Measurements from ENCODE around the gene KIF16B.

The KIF16B gene

DNA sequence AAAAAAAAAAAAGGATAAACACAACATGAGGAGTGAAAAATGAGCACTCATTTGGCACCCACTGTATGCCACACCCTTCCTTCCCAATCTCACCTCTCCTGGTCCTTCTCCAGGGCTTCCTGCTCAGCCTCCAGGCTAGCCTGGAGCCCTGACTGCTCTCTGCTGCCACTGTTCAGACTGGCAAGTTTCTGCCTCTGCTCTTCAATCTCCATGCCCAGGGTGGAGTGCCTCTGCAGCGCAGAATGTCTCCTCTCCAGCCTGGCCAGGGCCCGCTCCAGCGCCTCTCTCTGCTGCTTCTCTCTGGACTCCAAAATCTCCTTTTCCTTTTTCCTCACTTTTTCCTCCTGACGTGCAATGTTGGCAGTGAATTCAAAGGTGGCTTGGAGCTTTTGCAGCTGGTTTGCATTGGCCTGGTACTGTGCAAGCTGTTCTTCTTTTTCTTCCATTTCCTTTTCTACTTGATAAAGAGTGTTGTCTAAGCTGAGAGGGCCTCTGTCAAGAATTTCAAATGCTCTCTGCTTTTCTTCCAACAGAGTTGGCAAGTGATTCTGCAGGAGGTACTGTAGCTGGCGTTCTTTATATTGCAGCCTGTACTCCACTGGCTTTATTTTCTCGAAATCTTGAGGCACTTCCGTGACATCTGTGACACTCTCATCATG lies 194.4 kb downstream of the KIF16B start:
- H3K9me3 ChIP-seq (ENCODE audit: control insufficient read depth in 1 of 2, low read length in 2 of 2) = no peaks in the 10 kb centered on the region
- H3K4me3 ChIP-seq (ENCODE audit: low read depth in 1 of 2, low read length in 2 of 2) = no peak overlapping the region
- H3K27ac ChIP-seq (ENCODE audit: low read depth, low read length) = no peak overlapping the region
- H3K9ac ChIP-seq (ENCODE audit: low read depth in 1 of 2, low read length in 2 of 2) = no peak overlapping the region
- H3K4me1 ChIP-seq (ENCODE audit: control insufficient read depth in 1 of 2, insufficient read depth in 2 of 2, low read length in 2 of 2) = no peaks in the 10 kb centered on the region
- no peaks in the 10 kb centered on the region for H3K27me3 ChIP-seq (ENCODE audit: control insufficient read depth in 1 of 2, insufficient read depth in 2 of 2, low read length in 2 of 2)
- peaks cover 12 to 47% of the 10 kb centered on the region in 2 donors for H3K36me3 ChIP-seq (ENCODE audit: control insufficient read depth in 1 of 2, insufficient read depth in 2 of 2, low read length in 2 of 2)

GRCh38 chr20:16378122-16378521 lies 195.1 kb downstream of the KIF16B start:
- H3K36me3 ChIP-seq (ENCODE audit: control insufficient read depth in 1 of 2, insufficient read depth in 2 of 2, low read length in 2 of 2) = peaks cover 12 to 44% of the 10 kb centered on the region in 2 donors
- no peaks in the 10 kb centered on the region for H3K4me1 ChIP-seq (ENCODE audit: control insufficient read depth in 1 of 2, insufficient read depth in 2 of 2, low read length in 2 of 2)
- no peak overlapping the region for H3K9ac ChIP-seq (ENCODE audit: low read depth in 1 of 2, low read length in 2 of 2)
- H3K4me3 ChIP-seq (ENCODE audit: low read depth in 1 of 2, low read length in 2 of 2) = no peak overlapping the region
- H3K27ac ChIP-seq (ENCODE audit: low read depth, low read length) = no peak overlapping the region
- H3K27me3 ChIP-seq (ENCODE audit: control insufficient read depth in 1 of 2, insufficient read depth in 2 of 2, low read length in 2 of 2) = no peaks in the 10 kb centered on the region
- no peaks in the 10 kb centered on the region for H3K9me3 ChIP-seq (ENCODE audit: control insufficient read depth in 1 of 2, low read length in 2 of 2)

GRCh38 chr20:16369441-16369840 lies 203.8 kb downstream of the KIF16B start:
- Histone ChIP-seq H3K36me3 (ENCODE audit: control insufficient read depth in 1 of 2, insufficient read depth in 2 of 2, low read length in 2 of 2) (peaks cover 27 to 54% of the 10 kb centered on the region in 2 donors), H3K4me3 (ENCODE audit: low read depth in 1 of 2, low read length in 2 of 2) (no peak overlapping the region), H3K27me3 (ENCODE audit: control insufficient read depth in 1 of 2, insufficient read depth in 2 of 2, low read length in 2 of 2) (no peaks in the 10 kb centered on the region), H3K9me3 (ENCODE audit: control insufficient read depth in 1 of 2, low read length in 2 of 2) (no peaks in the 10 kb centered on the region), H3K27ac (ENCODE audit: low read depth, low read length) (no peak overlapping the region), H3K4me1 (ENCODE audit: control insufficient read depth in 1 of 2, insufficient read depth in 2 of 2, low read length in 2 of 2) (no peaks in the 10 kb centered on the region), H3K9ac (ENCODE audit: low read depth in 1 of 2, low read length in 2 of 2) (no peak overlapping the region)

DNA sequence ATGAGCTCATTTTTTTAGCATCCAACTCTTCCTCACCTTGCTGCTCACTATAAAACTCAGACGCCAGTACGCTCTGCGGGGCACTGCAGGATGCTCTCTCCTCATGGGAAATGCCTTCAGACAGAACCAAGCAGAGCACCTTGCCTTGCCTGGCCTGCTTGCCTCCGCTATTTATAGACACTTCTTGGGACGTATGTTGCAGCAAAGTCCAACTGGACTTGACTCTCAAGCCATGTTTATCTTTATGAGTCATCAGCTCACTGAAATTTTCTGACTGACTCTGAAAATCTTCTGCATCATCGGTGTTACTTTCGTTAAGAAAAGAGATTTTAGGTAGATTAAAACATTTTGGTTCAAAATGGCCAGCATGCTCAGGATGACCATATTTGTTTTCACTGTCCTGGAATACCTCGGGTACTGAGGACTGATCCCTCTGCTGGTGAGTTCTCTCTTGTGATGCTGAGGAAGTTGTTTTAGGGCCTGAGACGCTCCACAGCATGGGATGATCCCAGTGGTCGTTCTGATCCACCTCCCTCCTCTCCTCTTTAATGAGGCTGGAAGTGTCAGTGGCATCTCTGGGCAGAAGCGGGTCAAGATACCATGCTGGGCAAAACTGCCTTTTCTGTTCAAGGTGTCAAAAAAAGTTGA lies 204.5 kb downstream of the KIF16B start:
- no peak overlapping the region for H3K9ac ChIP-seq (ENCODE audit: low read depth in 1 of 2, low read length in 2 of 2)
- H3K27me3 ChIP-seq (ENCODE audit: control insufficient read depth in 1 of 2, insufficient read depth in 2 of 2, low read length in 2 of 2) = no peaks in the 10 kb centered on the region
- H3K4me3 ChIP-seq (ENCODE audit: low read depth in 1 of 2, low read length in 2 of 2) = no peak overlapping the region
- no peak overlapping the region for H3K27ac ChIP-seq (ENCODE audit: low read depth, low read length)
- no peaks in the 10 kb centered on the region for H3K4me1 ChIP-seq (ENCODE audit: control insufficient read depth in 1 of 2, insufficient read depth in 2 of 2, low read length in 2 of 2)
- H3K9me3 ChIP-seq (ENCODE audit: control insufficient read depth in 1 of 2, low read length in 2 of 2) = no peaks in the 10 kb centered on the region
- peaks cover 24 to 49% of the 10 kb centered on the region in 2 donors for H3K36me3 ChIP-seq (ENCODE audit: control insufficient read depth in 1 of 2, insufficient read depth in 2 of 2, low read length in 2 of 2)

DNA sequence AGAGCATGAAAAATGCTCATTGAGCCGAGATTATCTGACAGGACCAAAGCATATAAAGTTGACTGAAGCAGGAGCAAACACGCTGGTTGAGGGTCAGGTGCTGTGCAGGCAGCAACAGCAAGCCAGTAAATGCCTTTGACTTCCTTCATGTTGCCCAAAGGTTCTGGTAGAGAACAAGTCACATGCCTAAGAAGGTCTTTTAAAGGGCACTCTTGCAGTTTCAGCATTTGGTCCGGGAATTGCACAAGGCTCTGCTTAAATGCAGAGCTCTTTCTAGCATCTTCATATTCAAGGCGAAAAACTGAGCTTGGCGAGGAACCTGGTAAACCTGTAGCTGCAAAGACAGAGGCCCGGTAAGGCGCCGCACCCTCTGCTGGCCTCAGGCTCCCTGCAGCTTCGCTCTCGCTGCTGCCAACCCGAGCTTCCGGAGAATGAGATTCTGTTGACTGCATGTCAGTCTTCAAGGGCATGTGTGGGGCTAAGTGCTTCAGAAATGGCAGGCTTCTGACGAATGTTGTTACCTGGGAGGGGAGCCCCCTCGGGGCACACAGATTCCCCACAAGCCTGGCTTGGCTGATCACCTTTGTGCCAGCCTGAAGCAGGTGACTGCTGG lies 205.2 kb downstream of the KIF16B start:
- Histone ChIP-seq H3K4me1 (ENCODE audit: control insufficient read depth in 1 of 2, insufficient read depth in 2 of 2, low read length in 2 of 2) (no peaks in the 10 kb centered on the region), H3K27ac (ENCODE audit: low read depth, low read length) (no peak overlapping the region), H3K9me3 (ENCODE audit: control insufficient read depth in 1 of 2, low read length in 2 of 2) (no peaks in the 10 kb centered on the region), H3K36me3 (ENCODE audit: control insufficient read depth in 1 of 2, insufficient read depth in 2 of 2, low read length in 2 of 2) (peaks cover 24 to 49% of the 10 kb centered on the region in 2 donors), H3K27me3 (ENCODE audit: control insufficient read depth in 1 of 2, insufficient read depth in 2 of 2, low read length in 2 of 2) (no peaks in the 10 kb centered on the region), H3K4me3 (ENCODE audit: low read depth in 1 of 2, low read length in 2 of 2) (no peak overlapping the region), H3K9ac (ENCODE audit: low read depth in 1 of 2, low read length in 2 of 2) (no peak overlapping the region)

- Histone ChIP-seq H3K36me3 (ENCODE audit: control insufficient read depth in 1 of 2, insufficient read depth in 2 of 2, low read length in 2 of 2) (peaks cover 24 to 41% of the 10 kb centered on the region in 2 donors), H3K4me3 (ENCODE audit: low read depth in 1 of 2, low read length in 2 of 2) (no peak overlapping the region), H3K9me3 (ENCODE audit: control insufficient read depth in 1 of 2, low read length in 2 of 2) (no peaks in the 10 kb centered on the region), H3K4me1 (ENCODE audit: control insufficient read depth in 1 of 2, insufficient read depth in 2 of 2, low read length in 2 of 2) (no peaks in the 10 kb centered on the region), H3K9ac (ENCODE audit: low read depth in 1 of 2, low read length in 2 of 2) (no peak overlapping the region), H3K27ac (ENCODE audit: low read depth, low read length) (no peak overlapping the region), H3K27me3 (ENCODE audit: control insufficient read depth in 1 of 2, insufficient read depth in 2 of 2, low read length in 2 of 2) (no peaks in the 10 kb centered on the region)
Measured at GRCh38 chr20:16366529-16366928, 206.7 kb downstream of the KIF16B start.

GRCh38 chr20:16364320-16364687 lies 208.9 kb downstream of the KIF16B start:
- H3K36me3 ChIP-seq (ENCODE audit: control insufficient read depth in 1 of 2, insufficient read depth in 2 of 2, low read length in 2 of 2) = peaks cover 24 to 35% of the 10 kb centered on the region in 2 donors
- no peak overlapping the region for H3K4me3 ChIP-seq (ENCODE audit: low read depth in 1 of 2, low read length in 2 of 2)
- no peak overlapping the region for H3K9ac ChIP-seq (ENCODE audit: low read depth in 1 of 2, low read length in 2 of 2)
- no peaks in the 10 kb centered on the region for H3K9me3 ChIP-seq (ENCODE audit: control insufficient read depth in 1 of 2, low read length in 2 of 2)
- H3K4me1 ChIP-seq (ENCODE audit: control insufficient read depth in 1 of 2, insufficient read depth in 2 of 2, low read length in 2 of 2) = no peaks in the 10 kb centered on the region
- no peak overlapping the region for H3K27ac ChIP-seq (ENCODE audit: low read depth, low read length)
- H3K27me3 ChIP-seq (ENCODE audit: control insufficient read depth in 1 of 2, insufficient read depth in 2 of 2, low read length in 2 of 2) = no peaks in the 10 kb centered on the region

GRCh38 chr20:16363506-16364319 lies 209.5 kb downstream of the KIF16B start:
- no peak overlapping the region for H3K27ac ChIP-seq (ENCODE audit: low read depth, low read length)

DNA sequence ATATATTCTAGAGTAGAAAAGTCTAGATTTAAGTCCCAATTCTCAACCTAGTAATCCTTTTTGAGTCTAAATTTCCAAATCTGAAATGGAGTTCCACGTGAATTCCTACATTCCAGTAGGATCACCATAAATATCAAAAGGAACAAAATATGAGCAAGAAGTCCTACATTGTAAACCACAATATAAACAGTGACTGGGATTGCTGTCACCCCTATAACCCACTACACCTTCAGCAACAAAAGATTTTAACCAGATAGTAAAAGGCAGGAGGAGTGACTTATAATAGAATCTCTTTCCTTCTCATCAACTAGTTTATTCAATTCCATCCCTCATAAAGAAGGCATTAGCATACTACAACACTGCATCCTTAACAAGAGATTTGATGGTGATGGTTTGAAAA lies 210.6 kb downstream of the KIF16B start:
- Histone ChIP-seq H3K27me3 (ENCODE audit: control insufficient read depth in 1 of 2, insufficient read depth in 2 of 2, low read length in 2 of 2) (no peaks in the 10 kb centered on the region), H3K4me1 (ENCODE audit: control insufficient read depth in 1 of 2, insufficient read depth in 2 of 2, low read length in 2 of 2) (no peaks in the 10 kb centered on the region), H3K9me3 (ENCODE audit: control insufficient read depth in 1 of 2, low read length in 2 of 2) (no peaks in the 10 kb centered on the region), H3K9ac (ENCODE audit: low read depth in 1 of 2, low read length in 2 of 2) (no peak overlapping the region), H3K36me3 (ENCODE audit: control insufficient read depth in 1 of 2, insufficient read depth in 2 of 2, low read length in 2 of 2) (peaks cover 17 to 20% of the 10 kb centered on the region in 2 donors), H3K27ac (ENCODE audit: low read depth, low read length) (no peak overlapping the region), H3K4me3 (ENCODE audit: low read depth in 1 of 2, low read length in 2 of 2) (no peak overlapping the region)

More at GRCh38 chr20:16363506-16364319, 209.5 kb downstream of the KIF16B start:
- no peak overlapping the region for H3K4me3 ChIP-seq (ENCODE audit: low read depth in 1 of 2, low read length in 2 of 2)
- no peaks in the 10 kb centered on the region for H3K27me3 ChIP-seq (ENCODE audit: control insufficient read depth in 1 of 2, insufficient read depth in 2 of 2, low read length in 2 of 2)
- peaks cover 24 to 30% of the 10 kb centered on the region in 2 donors for H3K36me3 ChIP-seq (ENCODE audit: control insufficient read depth in 1 of 2, insufficient read depth in 2 of 2, low read length in 2 of 2)
- no peak overlapping the region for H3K9ac ChIP-seq (ENCODE audit: low read depth in 1 of 2, low read length in 2 of 2)
- no peaks in the 10 kb centered on the region for H3K9me3 ChIP-seq (ENCODE audit: control insufficient read depth in 1 of 2, low read length in 2 of 2)
- H3K4me1 ChIP-seq (ENCODE audit: control insufficient read depth in 1 of 2, insufficient read depth in 2 of 2, low read length in 2 of 2) = no peaks in the 10 kb centered on the region

- Histone ChIP-seq H3K27ac (ENCODE audit: low read depth, low read length) (no peak overlapping the region), H3K9me3 (ENCODE audit: control insufficient read depth in 1 of 2, low read length in 2 of 2) (no peaks in the 10 kb centered on the region), H3K4me3 (ENCODE audit: low read depth in 1 of 2, low read length in 2 of 2) (no peak overlapping the region), H3K9ac (ENCODE audit: low read depth in 1 of 2, low read length in 2 of 2) (no peak overlapping the region), H3K36me3 (ENCODE audit: control insufficient read depth in 1 of 2, insufficient read depth in 2 of 2, low read length in 2 of 2) (peaks cover 4 to 5% of the 10 kb centered on the region in 2 donors), H3K27me3 (ENCODE audit: control insufficient read depth in 1 of 2, insufficient read depth in 2 of 2, low read length in 2 of 2) (no peaks in the 10 kb centered on the region), H3K4me1 (ENCODE audit: control insufficient read depth in 1 of 2, insufficient read depth in 2 of 2, low read length in 2 of 2) (no peaks in the 10 kb centered on the region)
Measured at GRCh38 chr20:16360668-16361067, 212.6 kb downstream of the KIF16B start.
